Neural cell (in vitro differentiated cells): ENCODE data around the gene DNAJC16. TPM values are rescaled to one million over a fixed set of nuclear protein-coding genes. Genes with fewer than 3 reads are reported as not detected.

Source experiments
- H2AFZ ChIP-seq: fragments of 200-600, 300-800 bp; sonication (generic), shearing (Covaris generic); 2 replicates; pipeline ENCODE4 v1.6.0; 2014; ENCODE audit warnings: low read depth, mild to moderate bottlenecking, antibody characterized with exemption, low read length, moderate library complexity
- H3F3A ChIP-seq: fragments of 200-600 bp; shearing (Covaris generic); 2 replicates; pipeline ENCODE4 v1.6.1; 2016; ENCODE audit warnings: mild to moderate bottlenecking, moderate library complexity, mixed read lengths, antibody characterized with exemption, low read length; ENCODE audit not compliant: insufficient read depth, poor library complexity, severe bottlenecking
- H3K27ac ChIP-seq: fragments of 200-600, 300-800 bp; sonication (generic), shearing (Covaris generic); 2 replicates; pipeline ENCODE4 v1.5.1; 2014; ENCODE audit warnings: mild to moderate bottlenecking, low read length, moderate library complexity
- H3K27me3 ChIP-seq: fragments of 300-800, 200-600 bp; sonication (generic), shearing (Covaris generic); 2 replicates; pipeline ENCODE4 v1.6.0; 2014; ENCODE audit warnings: mild to moderate bottlenecking, low read depth, low read length, moderate library complexity; ENCODE audit not compliant: insufficient read depth
- H3K36me3 ChIP-seq: fragments of 300-800, 200-600 bp; sonication (generic), shearing (Covaris generic); 2 replicates; pipeline ENCODE4 v1.5.1; 2014; ENCODE audit warnings: mild to moderate bottlenecking, antibody characterized with exemption, low read length, moderate library complexity; ENCODE audit not compliant: insufficient read depth
- H3K4me2 ChIP-seq: fragments of 300-800, 200-600 bp; sonication (generic), shearing (Covaris generic); 2 replicates; pipeline ENCODE4 v1.6.0; 2014; ENCODE audit warnings: mild to moderate bottlenecking, low read length
- H3K4me3 ChIP-seq: fragments of 300-800, 200-600 bp; sonication (generic), shearing (Covaris generic); 2 replicates; pipeline ENCODE4 v1.5.1; 2014; ENCODE audit warnings: mild to moderate bottlenecking, low read length, moderate library complexity
- H3K79me2 ChIP-seq: fragments of 200-600 bp; shearing (Covaris generic); replicated peaks from 2 replicates; pipeline ENCODE4 v1.6.0; 2014; ENCODE audit warnings: mild to moderate bottlenecking, low read length, moderate library complexity; ENCODE audit not compliant: insufficient read depth
- H3K9ac ChIP-seq: fragments of 300-800, 200-600 bp; sonication (generic), shearing (Covaris generic); 2 replicates; pipeline ENCODE4 v1.6.1; 2016; ENCODE audit warnings: mild to moderate bottlenecking, low read length, mixed read lengths
- H3K9me2 ChIP-seq: fragments of 200-600 bp; shearing (Covaris generic); 2 replicates; pipeline ENCODE4 v1.6.1; 2016; ENCODE audit warnings: mild to moderate bottlenecking, low read length, mixed read lengths; ENCODE audit not compliant: insufficient read depth
- H3K9me3 ChIP-seq: fragments of 200-600, 300-800 bp; sonication (generic), shearing (Covaris generic); 2 replicates; pipeline ENCODE4 v1.6.1; 2016; ENCODE audit warnings: mild to moderate bottlenecking, mixed run types, low read length, moderate library complexity, mixed read lengths
- H4K20me1 ChIP-seq: fragments of 200-600 bp; shearing (Covaris generic); 2 replicates; pipeline ENCODE4 v1.6.1; 2016; ENCODE audit warnings: mild to moderate bottlenecking, mixed run types; ENCODE audit not compliant: insufficient read depth
- EP300 ChIP-seq: fragments of 450-650 bp; conservative IDR thresholded peaks from 2 replicates; pipeline ENCODE4 v1.6.1; 2014; ENCODE audit warnings: antibody characterized with exemption, mild to moderate bottlenecking, moderate library complexity; ENCODE audit not compliant: poor library complexity, severe bottlenecking
- EZH2 ChIP-seq: fragments of 200-600, 300-800 bp; shearing (Covaris generic), sonication (generic); IDR thresholded peaks from 2 replicates; pipeline ENCODE4 v1.6.1; 2014; ENCODE audit warnings: antibody characterized with exemption, low read length, borderline replicate concordance, mild to moderate bottlenecking; ENCODE audit not compliant: insufficient read depth, poor library complexity, severe bottlenecking
- MXI1 ChIP-seq: fragments of 450-650 bp; conservative IDR thresholded peaks from 2 replicates; pipeline ENCODE4 v1.6.1; 2014; ENCODE audit warnings: antibody characterized with exemption, mild to moderate bottlenecking; ENCODE audit not compliant: poor library complexity, severe bottlenecking
- POLR2AphosphoS5 ChIP-seq: IDR thresholded peaks from 2 replicates; pipeline ENCODE4 v1.6.1; 2012
- RAD21 ChIP-seq: fragments of 450-650 bp; conservative IDR thresholded peaks from 2 replicates; pipeline ENCODE4 v1.6.1; 2014; ENCODE audit warnings: antibody characterized with exemption, mild to moderate bottlenecking, moderate library complexity
- SMC3 ChIP-seq: fragments of 450-650 bp; conservative IDR thresholded peaks from 2 replicates; pipeline ENCODE4 v1.6.1; 2014; ENCODE audit warnings: antibody characterized with exemption, mild to moderate bottlenecking, moderate library complexity; ENCODE audit not compliant: poor library complexity
- TAF1 ChIP-seq: IDR thresholded peaks from 2 replicates; pipeline ENCODE4 v1.6.1; 2012; ENCODE audit warnings: low read depth
- polyA plus RNA-seq: library from polyadenylated mRNA; depleted of rRNA; stranded (reverse); fragments of >200 nt; gene quantifications from 2 replicates; pipeline ENCODE4 v1.2.3, GENCODE V29; 2014
- TF ChIP-seq, protein P1 (sequence below): IDR thresholded peaks from 2 replicates; pipeline ENCODE4 v1.6.1; 2012; ENCODE audit warnings: borderline replicate concordance
- TF ChIP-seq, protein P2 (sequence below): fragments of 450-650 bp; IDR thresholded peaks from 2 replicates; pipeline ENCODE4 v1.5.1; 2014; ENCODE audit warnings: antibody characterized with exemption, mild to moderate bottlenecking, moderate library complexity; ENCODE audit not compliant: poor library complexity, severe bottlenecking

The DNAJC16 gene
- polyA plus RNA-seq, 1 donor from 2014 or later = 10.9 TPM

DNA sequence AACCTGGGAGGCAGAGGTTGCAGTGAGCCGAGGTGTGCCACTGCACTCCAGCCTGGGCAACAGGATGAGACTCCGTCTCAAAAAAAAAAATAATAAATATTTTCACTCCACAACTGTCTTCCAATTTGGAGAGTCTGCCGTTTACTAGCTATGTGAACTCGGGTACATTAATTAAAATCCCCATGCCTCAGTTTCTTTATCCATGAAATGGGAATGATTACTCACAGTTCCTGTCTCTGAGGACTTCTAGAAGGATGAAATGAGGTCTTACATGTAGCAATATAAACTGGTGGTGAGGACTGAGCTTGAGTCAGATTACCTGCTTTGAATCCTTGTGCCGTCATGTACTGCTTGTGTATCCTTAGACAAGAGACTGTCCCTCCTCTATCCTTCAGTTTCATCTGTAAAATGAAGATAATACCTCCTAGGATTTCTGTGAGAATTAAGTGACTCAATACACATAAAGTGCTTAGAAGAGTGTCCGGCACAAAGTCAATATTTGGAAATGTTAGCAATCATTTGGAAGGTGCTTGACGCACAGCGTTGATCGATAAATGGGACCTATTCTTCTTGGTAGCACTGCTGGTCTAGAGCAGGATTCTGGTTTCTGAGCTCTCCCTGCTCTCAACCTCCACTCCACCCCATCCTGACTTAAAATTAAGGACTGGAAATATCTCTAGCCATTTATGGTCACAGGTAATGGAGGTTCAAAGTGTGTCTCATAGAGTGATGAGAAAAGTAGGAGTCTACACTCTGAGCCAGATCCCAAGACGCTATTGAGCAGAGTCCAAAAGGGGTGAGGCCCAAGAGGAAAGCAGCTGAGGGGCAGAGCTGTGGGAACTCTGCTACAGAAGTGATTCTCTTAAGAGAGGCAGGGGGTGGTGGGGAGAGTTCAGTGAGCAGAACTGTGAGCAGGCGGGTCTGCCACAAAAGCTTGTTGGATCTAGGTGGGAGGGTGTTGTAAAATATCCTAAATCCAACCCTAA, 79.0 kb downstream of the DNAJC16 start:
- H3K36me3 ChIP-seq = no peaks in the 10 kb centered on the region
- no peak overlapping the region for H3K9ac ChIP-seq
- H3K9me2 ChIP-seq = no peaks in the 10 kb centered on the region
- no peaks in the 10 kb centered on the region for H3F3A ChIP-seq
- H3K27ac ChIP-seq = no peak overlapping the region
- no peaks in the 10 kb centered on the region for H4K20me1 ChIP-seq
- H3K4me3 ChIP-seq = no peak overlapping the region
- H3K9me3 ChIP-seq = no peaks in the 10 kb centered on the region
- TF ChIP-seq TAF1 = no peak
- no peak for TF ChIP-seq MXI1
- no peak for TF ChIP-seq POLR2AphosphoS5
- TF ChIP-seq RAD21 = no peak
- TF ChIP-seq EZH2 = no peak
- TF ChIP-seq SMC3 = no peak
- no peak for TF ChIP-seq EP300
- TF ChIP-seq, protein P1, sequence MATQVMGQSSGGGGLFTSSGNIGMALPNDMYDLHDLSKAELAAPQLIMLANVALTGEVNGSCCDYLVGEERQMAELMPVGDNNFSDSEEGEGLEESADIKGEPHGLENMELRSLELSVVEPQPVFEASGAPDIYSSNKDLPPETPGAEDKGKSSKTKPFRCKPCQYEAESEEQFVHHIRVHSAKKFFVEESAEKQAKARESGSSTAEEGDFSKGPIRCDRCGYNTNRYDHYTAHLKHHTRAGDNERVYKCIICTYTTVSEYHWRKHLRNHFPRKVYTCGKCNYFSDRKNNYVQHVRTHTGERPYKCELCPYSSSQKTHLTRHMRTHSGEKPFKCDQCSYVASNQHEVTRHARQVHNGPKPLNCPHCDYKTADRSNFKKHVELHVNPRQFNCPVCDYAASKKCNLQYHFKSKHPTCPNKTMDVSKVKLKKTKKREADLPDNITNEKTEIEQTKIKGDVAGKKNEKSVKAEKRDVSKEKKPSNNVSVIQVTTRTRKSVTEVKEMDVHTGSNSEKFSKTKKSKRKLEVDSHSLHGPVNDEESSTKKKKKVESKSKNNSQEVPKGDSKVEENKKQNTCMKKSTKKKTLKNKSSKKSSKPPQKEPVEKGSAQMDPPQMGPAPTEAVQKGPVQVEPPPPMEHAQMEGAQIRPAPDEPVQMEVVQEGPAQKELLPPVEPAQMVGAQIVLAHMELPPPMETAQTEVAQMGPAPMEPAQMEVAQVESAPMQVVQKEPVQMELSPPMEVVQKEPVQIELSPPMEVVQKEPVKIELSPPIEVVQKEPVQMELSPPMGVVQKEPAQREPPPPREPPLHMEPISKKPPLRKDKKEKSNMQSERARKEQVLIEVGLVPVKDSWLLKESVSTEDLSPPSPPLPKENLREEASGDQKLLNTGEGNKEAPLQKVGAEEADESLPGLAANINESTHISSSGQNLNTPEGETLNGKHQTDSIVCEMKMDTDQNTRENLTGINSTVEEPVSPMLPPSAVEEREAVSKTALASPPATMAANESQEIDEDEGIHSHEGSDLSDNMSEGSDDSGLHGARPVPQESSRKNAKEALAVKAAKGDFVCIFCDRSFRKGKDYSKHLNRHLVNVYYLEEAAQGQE = no peak
- TF ChIP-seq, protein P2, sequence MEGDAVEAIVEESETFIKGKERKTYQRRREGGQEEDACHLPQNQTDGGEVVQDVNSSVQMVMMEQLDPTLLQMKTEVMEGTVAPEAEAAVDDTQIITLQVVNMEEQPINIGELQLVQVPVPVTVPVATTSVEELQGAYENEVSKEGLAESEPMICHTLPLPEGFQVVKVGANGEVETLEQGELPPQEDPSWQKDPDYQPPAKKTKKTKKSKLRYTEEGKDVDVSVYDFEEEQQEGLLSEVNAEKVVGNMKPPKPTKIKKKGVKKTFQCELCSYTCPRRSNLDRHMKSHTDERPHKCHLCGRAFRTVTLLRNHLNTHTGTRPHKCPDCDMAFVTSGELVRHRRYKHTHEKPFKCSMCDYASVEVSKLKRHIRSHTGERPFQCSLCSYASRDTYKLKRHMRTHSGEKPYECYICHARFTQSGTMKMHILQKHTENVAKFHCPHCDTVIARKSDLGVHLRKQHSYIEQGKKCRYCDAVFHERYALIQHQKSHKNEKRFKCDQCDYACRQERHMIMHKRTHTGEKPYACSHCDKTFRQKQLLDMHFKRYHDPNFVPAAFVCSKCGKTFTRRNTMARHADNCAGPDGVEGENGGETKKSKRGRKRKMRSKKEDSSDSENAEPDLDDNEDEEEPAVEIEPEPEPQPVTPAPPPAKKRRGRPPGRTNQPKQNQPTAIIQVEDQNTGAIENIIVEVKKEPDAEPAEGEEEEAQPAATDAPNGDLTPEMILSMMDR = no peak
- H3K27me3 ChIP-seq = no peaks in the 10 kb centered on the region
- no peak overlapping the region for H3K4me2 ChIP-seq
- peaks cover 4% of the 10 kb centered on the region for H3K79me2 ChIP-seq
- no peak overlapping the region for H2AFZ ChIP-seq

DNA sequence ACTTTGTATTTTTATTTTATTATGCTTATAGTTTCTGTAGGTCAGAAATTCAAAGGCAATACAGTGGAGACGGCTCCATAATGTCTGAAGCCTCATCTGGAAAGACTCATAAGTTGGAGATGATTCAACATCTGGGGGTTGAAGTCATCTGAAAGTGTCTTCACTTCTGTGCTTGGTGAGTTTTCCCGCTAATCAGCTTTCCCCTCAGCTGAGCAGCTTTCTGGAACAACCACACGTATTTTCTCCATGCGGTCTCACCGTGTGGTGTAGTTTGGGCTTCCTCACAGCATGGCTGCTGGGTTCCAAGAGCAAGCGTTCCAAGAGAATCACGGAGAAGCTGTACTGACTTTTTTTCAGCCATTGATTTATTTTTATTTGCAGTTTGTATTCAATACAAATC, 83.0 kb downstream of the DNAJC16 start:
- TF ChIP-seq POLR2AphosphoS5 (no peak), EP300 (no peak)
- H3F3A ChIP-seq = no peaks in the 10 kb centered on the region
- H3K79me2 ChIP-seq = no peaks in the 10 kb centered on the region
- no peak overlapping the region for H3K4me3 ChIP-seq
- H2AFZ ChIP-seq = no peak overlapping the region
- H4K20me1 ChIP-seq = no peaks in the 10 kb centered on the region
- no peak overlapping the region for H3K4me2 ChIP-seq
- H3K9me2 ChIP-seq = no peaks in the 10 kb centered on the region
- no peak overlapping the region for H3K27ac ChIP-seq
- H3K27me3 ChIP-seq = no peaks in the 10 kb centered on the region
- no peak overlapping the region for H3K9ac ChIP-seq
- H3K9me3 ChIP-seq = no peaks in the 10 kb centered on the region
- no peaks in the 10 kb centered on the region for H3K36me3 ChIP-seq
